GM11168 (cell line): ENCODE results near the gene TTYH3.

Source experiments
- in situ Hi-C: fragments of 300-500 bp; cut with MboI; formaldehyde crosslinking; loops from one replicate; pipeline ENCODE4 v1.12.0; 2022; ENCODE audit warnings: low sequenced_read_pairs; ENCODE audit not compliant: unreplicated experiment

TTYH3 gene

DNA sequence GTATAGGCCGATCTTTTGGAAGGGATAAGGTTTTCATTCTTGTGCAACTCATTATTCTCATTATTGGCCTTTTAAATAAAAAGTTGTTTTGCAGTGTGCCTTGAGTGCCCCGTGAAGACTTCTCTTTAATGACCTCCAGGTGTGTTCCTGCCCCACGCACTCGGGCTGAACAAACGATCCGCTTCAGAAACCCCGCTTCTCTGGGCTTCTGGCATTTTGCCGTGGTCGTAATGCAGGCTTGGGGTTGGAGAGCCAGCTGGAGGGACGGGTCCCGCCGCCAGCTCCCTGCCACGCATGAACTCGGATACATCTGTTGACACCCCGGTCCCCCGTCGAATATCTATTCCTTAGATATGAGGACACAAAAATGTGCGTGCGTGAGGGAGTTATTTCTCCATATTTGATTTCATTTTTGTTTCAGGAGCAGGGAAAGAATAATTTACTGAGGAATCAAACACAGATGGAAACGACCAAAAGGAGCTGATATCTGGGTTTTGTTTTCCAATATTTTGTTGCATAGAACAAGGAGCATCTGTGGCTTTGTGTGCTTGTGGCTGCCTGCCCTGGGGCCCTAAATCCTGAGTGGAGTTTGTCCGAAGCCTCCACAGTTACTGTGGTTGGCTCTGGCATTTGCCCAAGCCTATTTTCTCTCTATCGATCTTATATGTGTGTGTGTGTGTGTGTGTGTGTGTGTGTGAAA, 17.0 kb upstream of the TTYH3 start:
- in situ Hi-C loops, result no loop called here

DNA sequence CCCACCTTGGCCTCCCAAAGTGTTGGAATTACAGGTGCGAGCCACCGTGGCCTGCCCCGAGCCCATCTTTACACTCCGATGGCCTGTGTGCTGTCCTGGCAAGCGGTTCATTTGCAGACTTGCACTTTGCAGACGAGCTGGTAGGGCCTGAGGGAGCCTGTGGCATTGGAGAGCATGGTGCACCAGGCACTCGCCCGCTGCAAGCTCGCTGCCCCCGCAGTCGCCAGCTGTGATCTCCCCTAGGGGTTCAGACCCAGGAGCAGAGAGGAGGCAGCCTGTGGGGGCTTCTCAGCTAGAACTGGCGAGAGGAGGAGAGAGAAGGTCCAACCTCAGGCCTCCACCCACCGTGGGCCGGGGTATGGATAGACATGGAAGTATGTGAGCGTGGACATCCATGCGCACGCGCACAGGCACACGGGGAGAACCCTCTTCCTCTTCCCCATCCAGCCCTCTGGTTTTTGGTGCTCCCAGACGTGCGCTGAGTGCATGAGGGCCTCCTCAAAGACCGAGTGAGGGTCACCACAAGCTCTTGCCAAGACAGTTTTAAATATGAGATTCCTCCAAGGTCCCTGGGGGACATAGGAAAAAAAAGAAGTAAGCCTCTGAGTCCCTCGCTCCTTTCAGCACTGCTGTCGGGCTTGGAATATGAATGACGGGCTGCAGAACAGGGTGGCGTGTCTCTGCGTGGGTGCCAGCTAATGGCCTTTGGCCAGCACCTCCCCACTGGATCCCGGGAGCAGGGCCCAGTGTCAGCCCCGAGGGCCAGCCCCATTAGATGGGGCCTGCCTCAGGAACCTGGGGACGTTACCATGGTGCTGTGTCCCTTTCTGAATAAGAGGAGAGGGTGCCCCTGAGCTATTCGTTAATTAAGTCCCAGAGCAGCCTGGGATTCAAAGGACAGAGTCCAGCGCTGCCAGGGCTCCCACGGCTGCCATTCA, 15.1 kb upstream of the TTYH3 start:
- in situ Hi-C loops, result no loop called here

DNA sequence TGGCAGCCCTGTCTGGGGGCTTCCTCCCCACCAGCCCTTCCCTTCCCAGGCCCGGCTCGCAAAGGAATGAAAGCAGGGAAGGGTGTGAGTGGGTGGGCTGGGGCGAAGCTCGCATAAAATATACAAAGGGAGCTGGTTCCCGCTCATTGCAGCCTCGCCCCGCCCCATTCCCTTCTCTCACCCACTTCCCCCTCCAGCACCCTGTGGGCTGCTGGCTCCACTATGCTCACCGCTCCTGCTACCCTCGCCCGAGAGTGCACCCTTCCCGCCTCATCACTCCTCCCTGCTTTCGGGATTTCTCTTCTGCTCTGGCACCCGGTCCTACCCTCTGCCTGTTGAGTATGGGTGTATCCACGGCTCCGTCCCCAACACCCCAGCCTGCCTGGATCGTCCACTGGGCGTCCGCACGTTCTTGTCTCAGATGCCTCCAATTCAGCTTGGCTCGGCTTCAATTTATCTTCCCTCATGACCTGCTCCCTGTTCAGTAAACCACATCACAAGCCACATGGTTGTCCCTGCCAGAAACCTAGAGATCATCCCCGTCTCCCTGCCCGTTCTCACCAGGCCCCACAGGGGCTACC, 14.4 kb upstream of the TTYH3 start:
- in situ Hi-C loops, result no loop called here

DNA sequence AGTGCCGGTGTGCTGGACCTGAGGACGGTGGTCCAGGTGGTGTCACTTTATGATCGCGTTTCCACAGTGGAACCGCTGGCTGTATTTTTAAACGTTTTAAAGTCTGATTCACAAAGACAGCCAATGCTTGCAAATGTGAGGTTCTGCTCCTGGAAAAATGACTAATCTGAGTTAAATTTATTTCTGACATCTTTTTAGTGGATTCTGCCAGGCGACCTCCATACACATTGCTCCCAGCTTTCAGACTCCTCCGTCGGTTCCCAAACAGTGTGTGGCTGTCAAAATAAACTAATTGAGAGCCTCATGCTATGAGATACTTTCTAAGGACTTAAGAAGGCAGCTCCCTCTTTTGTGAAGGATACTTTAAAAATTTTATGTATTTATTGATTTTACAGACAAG, 12.7 kb upstream of the TTYH3 start:
- in situ Hi-C loops, result no loop called here

DNA sequence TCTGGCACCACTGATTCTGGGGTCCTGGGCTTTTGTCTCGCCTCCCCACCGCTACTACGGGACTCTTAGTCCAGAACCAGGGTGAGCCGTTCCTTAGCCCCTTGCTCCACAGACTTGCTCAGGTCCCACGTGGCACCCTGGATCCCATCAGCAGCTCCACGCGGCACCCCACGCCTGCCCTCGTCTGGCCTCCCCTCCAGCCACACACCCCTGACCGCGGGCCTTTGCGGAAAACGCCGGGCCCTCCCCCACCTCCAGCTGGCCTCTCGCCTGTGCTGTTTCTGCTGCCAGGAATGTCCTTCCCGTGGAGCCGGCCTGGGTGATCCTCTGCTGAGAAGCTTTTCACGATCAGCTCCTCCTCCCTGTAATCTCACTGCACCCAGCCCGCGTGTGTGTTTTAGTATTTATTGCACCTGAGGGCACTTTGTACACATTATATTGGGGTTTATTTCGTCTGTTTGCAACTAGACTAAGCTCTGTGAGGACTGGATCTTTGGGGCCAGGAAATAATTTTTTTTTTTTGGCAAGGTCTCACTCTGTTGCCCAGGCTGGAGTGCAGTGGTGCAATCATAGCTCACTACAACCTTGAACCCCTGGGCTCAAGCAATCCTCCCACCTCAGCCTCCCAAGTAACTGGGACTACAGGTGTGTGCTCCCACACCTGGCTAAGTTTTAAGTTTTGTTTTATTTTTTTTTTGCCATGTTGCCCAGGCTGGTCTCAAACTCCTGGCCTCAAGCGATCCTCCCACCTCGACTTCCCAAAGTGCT, 10.5 kb upstream of the TTYH3 start:
- in situ Hi-C loops, result no loop called here

DNA sequence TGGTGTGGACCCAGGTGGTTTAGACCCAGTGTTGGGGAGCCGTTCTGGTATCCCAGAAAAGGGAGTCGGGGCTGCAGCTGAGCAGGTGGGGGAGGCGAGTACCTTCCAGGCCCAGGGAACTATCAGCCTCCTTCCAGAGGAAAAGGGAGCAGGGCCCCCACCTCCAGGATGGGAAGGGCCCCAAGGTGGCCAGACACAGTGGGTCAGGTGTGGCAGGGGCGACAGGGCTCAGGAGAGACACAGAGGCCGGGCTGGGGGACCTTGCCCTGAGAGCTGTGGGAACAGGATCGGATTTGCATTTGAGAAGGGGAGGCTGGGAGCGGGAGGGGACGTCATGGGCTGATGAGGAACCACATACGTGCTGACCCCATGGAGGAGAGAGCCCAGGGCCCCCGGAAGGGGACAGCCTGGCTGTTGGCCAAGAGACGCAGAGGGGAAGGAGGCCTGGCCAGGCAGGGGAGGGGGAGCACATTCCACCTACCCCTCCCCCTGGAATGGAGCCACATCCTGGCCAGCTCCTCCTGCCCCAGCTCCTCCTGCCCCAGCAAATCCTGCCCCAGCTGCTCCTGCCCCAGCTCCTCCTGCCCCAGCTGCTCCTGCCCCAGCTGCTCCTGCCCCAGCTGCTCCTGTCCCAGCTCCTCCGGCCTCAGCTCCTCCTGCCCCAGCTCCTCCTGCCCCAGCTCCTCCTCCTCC, 9.7 kb upstream of the TTYH3 start:
- in situ Hi-C loops, result no loop called here

DNA sequence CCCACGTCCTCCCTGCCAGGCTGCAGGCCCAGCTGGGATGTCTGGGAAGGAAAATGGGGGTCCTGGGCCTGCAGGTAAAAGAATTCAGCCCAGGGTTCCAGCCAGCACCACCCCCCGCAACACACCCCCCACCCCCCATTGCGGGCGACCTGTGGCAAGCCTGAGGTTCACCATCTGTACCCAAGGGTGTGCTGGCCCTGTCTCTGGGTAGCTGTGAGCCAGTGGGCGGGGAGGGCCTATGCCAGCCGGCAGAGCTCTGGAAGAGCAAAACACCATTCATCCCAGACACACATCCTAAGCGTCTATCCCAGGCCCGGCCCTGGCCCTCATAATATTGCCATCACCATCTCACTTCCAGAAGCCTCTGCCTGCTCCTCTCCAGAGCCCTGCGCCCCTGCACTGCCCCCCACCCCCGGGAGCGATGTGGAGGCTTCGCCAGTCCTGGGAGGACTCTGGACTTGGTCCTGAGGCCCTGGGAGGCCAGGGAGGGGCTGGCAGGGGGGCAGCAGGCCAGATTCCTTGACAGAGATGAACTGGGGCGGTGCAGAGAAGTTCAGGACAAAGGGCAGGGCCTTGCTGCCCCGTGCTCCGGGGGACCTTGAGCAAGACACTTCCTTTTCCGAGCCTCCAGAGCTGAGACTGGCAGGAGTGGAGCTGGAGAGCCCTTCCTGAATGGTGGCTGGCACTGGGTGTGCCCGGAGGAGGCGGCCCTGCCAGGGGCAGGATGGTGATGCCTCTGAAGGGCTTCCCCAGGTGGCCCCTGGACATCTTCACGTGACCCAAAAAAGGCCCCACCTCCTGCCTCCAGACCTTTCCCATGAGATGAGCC, 8.7 kb upstream of the TTYH3 start:
- in situ Hi-C loops, result no loop called here

DNA sequence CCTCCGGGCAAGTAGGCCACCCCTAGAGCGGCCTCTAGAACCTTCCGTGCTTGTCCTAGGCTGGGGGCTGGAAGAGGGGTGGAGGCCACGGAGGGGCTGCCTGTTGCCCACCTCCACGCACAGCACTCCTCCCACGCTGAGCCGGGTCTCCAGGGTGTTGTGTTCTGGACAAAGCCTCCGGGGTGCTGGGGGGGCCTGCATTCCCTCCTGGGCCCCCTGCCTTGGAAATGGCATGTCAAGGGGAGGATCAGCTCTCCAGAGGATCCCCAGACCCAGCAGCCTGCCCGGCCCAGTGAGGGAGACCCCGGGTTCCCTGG, 8.1 kb upstream of the TTYH3 start:
- in situ Hi-C loops, result no loop called here

DNA sequence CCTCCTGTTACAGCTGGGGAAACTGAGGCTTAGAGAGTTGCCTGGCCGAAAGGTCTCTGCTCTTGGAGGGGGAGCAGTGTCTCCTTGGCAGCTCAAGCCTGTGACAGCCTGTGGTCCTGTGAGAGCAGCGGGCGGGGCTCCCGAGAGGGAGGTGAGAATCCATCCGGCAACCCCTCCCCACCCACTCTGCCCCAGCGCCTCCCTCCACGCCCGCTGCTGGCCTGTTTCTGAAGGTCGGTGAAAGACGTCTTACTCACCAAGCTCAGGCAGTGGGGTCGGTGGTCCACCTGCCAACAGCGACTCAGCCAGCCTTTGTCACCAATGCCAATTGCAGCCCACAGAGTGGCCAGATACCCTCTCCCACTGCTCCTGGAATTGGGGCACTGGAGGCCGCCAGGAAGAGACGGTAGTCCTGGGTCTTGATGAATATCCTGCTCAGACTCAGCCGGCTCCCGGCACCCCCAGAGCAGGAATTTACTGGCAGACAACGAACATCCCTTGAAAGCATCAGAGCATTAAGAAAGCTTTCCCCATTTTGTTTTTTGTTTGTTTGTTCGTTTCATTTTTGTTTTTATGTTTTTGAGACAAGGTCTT, 7.4 kb upstream of the TTYH3 start:
- in situ Hi-C loops, result no loop called here

DNA sequence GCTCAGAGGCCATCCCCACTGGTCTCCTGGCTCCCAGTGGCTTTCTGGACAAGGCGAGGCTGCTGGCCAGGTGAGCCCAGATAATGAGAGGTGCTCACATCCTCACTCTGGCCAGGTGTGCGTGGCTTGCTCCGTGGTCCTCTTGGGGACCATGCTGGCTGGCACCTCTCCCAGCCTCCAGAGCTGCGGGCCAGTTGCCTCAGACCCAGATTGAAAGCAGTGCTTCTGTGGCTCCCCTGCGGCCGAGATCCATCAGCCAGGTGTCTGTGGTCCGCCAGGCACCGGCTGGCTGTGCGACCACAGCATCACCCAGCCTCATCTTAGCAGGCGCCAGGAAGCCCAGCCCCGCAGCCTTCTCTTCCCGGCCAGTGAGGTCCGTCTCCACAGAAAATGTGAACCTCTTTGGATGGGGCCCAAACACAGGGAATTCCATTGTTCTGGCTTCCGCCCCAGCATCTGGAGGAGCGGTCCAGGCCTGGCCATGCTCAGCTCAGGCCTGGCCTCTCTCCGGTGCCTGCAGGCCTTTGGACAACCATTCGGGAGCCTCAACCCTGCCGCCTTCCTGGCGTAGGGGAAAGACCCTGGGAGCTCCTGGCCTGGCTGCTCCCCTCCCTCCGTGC, 5.2 kb upstream of the TTYH3 start:
- in situ Hi-C loops, result no loop called here

DNA sequence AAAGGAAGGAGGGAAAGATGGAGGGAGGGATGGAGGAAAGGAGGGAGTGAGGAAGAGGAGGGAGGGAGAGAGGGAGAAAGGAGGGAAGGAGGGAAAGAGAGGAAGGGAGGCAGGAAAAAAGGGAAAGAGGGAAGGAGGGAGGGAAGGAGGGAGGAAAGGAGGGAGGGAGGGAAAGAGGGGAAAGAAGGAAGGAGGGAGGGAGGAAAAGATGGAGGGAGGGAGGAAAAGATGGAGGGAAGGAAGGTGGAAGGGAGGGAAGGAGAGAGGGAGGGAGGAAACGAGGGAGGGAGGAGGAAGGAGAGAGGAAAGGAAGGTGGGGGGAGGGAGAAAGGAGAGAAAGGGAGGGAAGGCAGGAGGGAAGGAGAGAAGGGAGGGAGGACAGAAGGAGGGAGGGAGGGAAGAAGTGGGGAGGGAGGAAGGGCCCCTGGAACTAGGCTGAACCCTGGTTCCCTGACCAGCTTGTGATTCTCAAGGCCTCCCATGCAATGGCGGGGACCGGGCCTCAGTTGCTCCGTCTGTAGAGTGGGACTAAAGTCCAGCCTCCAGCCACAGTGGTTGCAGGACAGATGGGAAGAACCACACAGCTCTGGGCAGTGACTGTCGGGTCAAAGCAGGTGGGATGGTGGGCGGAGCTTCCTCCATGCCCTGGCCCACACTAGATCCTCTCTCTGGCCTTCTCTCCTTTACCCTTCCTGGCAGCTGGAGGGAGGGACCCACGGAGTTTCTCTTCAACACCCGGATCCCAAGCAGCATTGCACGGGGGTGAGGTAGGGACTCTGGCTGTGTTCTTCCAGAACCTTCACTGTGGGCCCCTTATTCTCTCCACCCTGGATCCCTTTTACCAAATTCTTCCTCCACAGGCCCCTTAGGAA, 4.3 kb upstream of the TTYH3 start:
- in situ Hi-C loops, result no loop called here

DNA sequence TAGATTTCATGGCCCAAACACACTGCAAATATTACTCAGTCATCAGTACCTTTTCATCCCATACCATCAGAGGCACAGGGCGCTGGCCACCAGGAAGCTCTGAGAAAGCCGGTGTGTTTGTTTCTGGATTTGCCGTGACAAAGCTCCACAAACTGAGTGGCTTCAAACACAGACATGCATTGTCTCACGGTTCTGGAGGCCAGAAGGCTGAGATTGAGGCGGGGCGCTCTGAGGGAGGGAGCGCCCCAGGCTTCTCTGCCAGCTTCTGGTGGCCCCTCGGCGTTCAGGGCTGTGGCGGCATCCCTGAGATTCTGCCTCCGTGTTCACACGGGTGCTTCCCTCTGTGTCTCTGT, 3.7 kb upstream of the TTYH3 start:
- in situ Hi-C loops, result no loop called here

DNA sequence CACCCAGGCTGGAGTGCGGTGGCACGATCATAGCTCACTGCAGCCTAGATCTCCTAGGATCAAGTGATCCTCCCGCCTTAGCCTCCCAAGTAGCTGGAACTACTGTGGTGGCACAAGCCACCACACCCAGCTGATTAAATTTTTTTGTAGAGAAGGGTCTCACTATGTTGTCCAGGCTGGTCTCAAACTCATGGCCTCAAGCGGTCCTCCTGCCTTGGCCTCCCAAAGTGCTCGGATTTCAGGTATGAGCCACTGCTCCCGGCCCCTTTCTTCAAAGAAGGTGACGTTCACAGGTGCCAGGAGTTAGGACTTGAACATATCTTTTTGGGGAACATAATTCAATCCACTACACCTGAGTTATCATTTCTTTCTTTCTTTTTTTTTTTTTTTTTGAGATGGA, 2.9 kb upstream of the TTYH3 start:
- in situ Hi-C loops, result no loop called here

DNA sequence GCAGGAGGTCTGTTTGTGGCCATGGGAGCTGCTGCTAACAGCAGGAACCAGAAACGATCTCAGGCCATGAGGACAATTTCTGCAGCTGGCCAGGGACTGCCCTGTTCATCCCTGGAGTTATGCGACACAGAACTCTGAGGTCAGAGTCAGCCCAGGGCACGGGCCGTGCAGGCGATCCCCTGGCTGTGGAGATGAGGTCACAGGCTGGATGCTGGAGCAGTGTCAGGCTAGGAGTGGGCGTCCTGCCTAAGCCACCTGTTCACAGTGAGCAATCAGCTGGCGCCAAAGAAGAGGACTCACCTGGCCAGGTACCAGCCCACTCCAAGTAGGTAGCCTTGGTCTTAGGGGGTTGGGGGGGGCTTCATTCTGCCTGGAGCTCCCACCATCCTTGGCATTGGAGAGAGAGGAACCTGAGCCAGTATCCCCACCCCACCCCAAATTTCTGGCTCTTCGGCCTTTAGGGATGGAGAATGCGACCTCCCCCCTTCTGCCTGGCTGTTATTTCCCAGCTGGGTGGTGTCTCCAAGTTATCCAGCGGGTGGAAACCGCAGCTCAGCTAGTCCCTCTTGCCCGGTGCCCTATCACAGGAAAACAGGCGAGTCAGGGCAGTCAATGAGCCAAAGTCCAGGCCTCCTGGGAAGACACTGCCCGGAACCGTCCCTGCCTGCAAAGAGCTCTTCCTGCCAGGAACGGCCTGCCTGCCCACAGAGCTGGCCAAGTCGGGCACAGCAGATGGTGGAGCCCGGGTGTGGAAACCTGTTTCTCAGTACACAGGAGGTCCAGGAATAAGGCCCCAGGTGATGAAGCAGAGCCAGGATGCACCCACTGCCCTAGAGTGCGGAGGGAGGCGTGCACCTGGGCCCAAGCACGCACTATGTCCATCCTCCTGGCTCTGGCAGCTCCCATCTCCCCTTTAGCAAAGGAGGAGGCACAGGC, 1.8 kb upstream of the TTYH3 start:
- in situ Hi-C loops, result no loop called here

DNA sequence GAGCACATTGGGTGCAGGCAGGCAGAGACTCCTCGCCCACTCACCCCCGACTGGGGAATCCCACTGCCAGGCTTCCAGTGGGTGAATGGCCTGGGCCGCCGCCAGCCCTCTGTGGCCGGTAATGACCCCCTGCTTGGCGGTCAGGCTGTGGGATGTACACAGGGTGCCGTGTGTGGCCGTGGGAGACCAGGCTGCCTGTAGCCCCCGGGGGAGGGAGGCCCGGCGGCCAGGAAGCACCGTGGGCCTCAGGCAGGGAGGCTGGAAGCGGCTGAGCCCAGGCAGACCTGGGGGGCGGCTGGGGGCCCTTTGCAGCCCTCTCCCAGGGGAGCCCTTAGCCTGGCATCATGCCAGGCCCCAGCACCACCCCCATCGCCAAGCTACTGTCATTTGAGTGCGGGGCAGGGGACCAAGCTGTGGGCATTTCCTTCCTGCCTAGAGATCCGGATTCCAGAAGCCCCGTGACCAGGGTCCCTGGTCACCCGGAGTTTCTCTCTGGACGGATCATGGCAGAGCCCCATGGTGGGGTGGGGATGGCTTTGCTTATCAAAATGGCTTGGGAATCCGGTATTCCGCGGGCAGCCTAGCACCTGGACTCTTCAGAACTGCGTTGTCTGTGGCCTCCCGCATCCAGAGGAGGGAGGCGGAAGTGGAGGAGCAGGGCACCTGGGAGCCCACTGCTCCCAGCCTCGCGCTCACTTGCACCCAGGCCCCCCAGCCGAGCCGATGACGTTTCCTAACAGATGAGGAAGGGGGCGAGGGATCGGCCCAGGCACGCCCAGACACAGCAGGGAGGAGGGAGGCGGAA, 1.1 kb downstream of the TTYH3 start:
- in situ Hi-C loops, result no loop called here
